Cortex of kidney (tissue), 1 donor: ENCODE results near the gene CDH13.

Source experiments
- DNase-seq: peaks from one replicate; lab custom pipeline; 2025; lab: John Stamatoyannopoulos, UW

The CDH13 gene

DNA sequence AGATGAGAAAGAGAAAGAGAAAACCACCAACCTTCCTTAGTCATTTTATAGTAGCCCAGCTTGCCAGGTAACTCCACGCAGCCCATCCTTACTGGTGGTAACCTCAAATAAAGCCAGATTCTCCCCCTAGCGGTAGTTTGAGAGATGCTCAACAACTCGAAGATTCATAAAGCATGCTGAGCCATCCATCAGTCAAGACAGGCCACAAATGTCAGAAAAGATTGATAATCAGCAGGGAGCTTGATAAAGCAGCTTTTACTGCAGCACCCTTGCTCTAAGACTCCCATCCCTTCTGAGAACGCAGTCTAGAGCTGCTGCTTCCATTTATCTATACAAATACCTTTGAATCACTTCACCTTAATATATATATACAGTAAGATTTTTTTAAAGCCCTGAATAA, 729.5 kb downstream of the CDH13 start:
- no peak for DNase-seq

DNA sequence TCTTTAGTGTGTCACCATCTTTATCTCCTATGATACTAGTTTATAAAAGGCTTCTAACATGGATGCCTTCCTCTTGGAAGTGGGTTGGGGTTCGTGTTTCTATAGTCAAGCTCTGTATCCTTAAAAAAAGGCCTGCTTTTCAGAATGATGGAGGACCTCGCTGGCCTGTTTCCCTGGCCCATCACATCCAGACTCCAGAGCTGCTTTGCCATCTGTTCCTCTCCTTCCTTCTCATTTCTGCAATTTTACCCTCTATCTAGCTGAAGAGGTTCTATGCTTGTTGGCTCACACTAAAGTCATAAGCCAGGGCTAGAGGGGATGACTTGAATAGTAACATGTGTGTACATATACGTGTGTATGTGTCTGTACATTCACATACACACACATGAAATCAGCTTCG, 730.2 kb downstream of the CDH13 start:
- no peak for DNase-seq

DNA sequence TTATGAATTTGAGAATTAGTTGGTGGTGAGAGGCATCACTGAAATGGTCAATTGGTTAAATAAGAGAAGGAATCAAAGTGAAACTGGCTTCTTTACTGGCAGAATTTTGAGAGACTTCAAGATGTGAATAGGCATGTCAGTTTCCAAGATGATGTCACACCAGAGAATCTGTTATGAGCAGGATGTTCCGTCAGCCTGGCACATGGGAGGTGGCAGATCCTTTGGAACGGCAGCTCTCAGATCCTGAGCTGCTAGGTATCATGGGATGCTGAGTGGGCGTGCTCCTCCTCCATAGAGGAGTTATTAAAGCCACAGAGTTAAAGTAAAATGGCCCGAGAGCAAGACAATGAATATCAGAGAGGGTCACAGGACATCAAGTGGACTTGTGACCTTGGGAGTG, 736.8 kb downstream of the CDH13 start:
- no peak for DNase-seq

DNA sequence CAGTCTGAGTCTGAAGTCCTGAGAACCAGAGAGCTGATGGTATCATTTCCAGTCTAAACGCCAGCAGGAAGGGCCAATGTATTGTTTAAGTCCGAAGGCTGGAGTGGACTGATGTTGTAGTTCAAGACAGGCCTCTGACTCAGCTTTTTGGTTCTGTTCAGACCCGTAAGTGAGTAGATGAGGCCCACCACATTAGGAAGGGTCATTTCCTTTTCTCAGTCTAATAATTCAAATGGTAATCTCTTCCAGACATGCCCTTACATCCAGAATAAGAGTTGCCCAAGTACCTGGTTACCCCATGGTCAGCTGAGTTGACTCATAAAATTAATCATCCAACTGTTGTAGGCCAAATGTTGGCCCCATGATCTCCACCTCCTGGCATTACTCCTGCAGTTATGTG, 738.4 kb downstream of the CDH13 start:
- DNase-seq, result no peak

DNA sequence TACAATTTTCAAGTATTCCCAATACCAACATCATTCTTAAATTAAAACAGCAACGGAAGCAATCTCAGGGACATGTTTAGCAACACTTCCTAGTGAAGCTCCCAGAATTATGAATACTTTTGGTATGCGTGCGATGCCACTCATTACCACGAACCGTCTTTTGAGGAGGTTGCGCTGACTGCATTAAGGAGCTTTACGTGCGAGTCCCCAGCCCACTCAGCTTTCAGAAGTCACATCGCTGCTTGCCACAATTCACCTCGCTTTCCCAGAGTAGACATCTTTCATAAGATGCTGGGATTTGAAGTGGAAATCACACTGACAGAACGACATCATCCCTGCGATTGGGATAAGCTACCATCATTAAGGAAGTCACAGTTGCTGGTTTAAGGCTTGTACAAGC, 739.5 kb downstream of the CDH13 start:
- no peak for DNase-seq

DNA sequence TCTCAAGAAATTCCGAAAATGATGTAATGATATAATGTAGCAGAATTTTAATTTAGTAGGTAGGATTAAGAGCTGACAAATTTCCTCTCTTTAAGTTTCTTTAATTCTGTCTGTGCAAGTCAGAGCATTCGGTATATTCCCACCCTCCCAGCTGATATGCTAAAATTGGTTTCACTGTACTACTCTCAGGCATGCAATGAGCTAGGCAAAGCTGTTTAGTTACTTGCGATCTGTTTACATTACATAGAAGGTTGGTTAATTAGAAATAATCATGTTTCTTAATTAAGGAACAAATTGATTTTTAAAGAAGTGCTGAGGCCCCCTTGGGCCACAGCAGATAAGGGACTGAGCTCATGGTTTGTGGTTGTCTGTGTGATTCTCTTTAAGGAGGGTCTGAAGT, 748.2 kb downstream of the CDH13 start:
- DNase-seq, result no peak

DNA sequence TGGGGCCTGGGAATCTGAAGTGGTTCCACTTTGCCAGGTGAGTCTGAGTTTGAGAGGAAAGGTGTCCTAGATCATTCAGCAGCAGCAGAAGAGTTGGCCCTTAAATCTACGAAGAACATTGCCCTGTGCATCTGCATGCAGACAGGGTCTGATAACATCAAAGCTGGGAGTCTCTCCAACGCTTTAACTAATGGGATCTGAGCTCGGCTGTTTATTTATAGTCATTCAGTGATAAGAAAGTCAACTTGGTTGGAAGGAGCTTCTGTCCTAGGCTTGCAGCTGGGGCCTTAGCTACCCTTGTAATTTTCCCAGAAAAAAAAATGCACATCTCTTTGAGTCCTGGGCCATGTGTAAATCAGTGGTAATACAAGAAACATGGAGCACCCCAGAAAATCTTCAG, 763.0 kb downstream of the CDH13 start:
- DNase-seq, result no peak

DNA sequence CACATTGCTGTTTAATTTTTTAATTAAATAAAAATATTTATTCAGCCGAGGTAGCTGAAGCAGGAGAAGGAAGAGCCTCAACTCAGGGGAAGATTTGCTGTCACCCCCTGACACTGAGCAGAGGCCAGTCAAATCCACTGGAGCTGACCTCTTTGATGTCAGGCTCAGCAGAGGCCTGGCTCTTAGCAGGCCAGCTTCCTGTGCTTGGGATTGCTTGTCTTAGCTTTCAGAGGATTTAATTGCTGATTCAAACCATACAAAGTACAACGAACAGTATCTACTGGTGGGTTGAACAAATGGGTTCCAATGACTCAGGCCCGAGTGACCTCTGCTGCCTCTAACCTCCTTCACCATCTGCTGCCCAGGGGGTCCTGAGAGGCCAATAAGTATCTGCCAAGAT, 764.0 kb downstream of the CDH13 start:
- DNase-seq, result no peak

DNA sequence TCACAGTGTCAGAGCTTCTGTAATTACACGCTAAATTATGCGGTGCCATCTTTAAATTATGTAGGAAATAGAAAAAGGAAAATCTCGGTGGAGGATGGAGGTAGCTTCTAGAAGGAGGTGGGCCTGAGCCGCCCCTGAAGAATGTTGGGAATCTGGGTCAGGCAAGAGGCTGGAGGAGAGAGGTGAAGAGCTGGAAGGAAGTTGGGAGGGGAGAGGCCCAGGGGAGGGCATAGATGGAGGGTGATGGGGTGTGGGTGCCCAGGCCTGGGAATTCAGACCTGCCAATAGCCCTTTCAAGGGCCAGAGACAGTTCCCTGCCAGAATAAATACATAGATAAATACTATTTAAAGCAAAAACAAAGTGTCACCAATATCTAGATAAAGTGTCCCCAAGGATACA, 766.0 kb downstream of the CDH13 start:
- no peak for DNase-seq

DNA sequence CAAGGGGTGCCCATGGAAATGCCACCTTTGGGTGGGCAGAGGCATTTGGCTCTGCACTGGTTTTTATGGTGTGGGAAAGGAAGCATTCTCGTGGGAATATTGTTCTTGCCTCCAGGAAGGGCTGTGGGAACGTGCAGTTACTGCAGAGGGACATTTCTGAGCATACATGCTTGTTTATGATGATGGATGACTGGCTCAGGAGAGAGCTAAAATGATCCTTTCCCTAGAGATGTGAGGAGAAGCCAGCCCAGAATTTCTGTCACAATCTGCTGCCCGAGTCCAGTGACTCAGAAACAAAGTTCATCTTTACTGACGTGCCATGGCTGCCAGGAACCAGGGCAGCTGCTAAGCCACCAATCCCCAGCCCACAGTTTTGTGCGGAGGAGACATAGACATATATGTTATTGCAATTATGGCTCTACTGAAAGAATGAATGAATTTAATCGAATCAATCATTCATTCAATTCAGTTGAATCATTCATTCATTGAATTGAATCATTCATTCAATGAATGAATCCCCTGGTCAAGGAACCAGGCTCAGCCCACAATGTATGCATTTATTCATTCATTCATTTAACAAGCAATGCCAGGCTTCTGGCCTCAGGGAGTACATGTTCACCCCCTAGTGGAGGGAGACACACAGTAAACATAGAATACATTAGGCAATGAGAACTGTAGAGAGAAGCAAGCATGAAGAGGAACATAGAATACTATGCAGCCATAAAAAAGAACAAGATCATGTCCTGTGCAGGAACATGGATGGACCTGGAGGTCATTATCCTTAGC, 766.6 kb downstream of the CDH13 start:
- DNase-seq, result no peak

DNA sequence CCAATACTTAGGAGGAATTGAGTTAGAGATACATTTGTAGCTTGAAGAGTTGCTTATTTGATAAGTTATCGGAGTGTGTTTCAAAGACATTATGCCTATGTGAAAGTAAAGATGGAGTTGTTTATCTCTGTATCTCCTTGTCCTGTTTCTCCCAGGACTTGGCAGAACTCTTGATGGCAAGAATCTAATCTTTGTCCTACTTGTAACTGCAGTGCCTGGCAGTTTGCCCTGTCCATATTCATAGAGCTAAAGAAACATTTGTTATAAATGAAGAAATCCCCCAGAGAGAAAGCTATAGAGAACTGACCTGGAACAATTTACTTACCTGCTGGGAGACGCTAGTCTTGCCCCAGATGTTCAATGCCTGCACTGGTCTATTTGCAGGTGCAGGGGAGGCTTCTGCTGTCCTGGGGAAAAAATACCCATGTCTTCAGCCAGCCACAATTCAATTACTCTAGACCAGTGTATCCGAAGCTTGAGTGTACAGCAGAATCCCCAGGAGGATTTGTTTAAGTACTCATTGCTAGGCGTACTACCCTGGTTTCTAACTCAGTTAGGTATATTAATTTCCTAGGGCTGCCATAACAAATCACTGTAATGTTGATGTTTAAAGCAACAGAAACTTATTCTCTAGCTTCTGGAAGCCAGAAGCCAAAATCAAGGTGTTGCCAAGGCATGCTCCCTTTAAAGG, 771.0 kb downstream of the CDH13 start:
- no peak for DNase-seq

DNA sequence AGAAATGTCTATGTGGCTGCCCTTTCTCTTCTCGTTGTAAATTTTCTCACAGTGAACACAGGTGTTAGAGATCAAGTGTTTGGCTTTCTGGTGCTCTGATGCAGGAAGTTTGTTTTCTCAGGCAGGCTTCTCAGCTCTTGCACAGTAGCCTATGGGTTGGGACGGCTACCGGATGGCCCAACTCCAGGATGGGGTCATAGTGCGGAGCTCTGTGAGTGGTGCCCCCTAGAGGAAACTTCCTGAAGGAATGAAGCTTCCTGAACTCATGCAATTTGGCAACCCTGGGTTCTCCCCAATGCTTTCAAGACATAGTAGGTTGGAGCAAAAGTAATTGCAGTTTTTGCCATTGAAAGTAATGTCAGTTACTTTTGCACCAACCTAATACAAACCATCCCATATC, 773.5 kb downstream of the CDH13 start:
- no peak for DNase-seq

DNA sequence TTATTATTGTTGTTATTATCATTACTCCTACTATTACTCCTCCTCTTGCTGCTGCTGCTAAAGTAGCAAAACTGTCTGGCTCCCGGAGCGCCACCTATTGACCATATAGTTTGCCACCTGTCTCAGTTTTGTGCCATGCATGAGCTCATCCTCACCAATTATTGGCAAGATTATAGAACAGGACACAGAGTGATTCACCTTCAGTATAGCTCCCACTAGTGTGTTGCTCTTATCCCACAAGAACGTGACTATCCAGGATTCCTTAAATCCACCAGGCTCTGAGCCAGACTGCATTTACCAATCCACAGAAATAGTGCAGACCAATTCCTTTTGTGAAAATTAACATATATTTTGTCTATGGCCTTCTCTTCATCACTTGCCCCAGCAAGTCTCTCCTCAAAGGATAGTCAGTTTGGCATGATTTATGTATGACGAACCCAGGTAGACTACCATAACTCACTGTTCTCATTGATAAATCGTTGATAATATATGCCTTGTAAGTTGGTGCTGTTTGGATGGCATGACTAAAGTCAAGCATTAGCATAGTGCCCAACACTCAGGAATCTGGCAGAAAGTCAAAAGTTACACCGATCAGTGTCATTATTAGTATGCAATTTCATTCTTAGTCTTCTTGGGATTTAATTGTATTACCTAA, 775.5 kb downstream of the CDH13 start:
- DNase-seq, result no peak

DNA sequence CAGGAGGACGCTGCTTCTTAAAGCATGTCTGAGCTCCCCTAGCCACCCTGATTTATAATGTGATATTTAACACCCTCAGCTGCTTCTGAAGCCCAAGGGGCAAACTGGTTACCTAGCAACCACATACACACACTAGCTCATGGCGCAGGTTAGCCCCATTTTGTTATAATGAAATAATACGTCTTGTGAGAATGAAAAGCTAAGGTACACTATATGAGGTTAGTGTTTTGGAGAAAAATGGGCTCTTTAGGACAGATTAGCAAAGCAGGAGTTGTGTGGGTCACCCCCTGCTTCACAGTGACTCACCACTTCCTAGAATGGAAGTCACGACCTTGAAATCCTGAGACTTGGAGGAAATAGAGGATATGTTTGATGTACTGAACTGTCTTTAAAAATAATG, 776.2 kb downstream of the CDH13 start:
- no peak for DNase-seq

DNA sequence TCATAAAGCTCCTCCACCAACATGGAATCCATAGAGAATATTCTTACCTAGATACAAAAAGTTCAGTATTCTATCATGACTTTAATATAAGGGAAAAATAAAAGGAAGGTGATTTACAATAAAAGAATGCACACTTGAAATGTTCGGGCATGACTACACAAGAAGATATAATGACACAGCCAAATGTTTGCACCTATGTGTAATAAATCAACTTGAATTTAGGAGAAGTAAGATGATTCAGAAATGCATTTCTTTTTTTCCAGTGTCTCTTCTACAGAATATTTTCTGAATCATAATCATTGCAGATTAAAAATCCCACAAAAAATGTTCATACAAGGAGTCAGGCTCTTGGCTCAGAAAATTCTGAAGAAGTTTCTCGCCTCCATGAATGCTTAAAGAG, 777.0 kb downstream of the CDH13 start:
- no peak for DNase-seq

DNA sequence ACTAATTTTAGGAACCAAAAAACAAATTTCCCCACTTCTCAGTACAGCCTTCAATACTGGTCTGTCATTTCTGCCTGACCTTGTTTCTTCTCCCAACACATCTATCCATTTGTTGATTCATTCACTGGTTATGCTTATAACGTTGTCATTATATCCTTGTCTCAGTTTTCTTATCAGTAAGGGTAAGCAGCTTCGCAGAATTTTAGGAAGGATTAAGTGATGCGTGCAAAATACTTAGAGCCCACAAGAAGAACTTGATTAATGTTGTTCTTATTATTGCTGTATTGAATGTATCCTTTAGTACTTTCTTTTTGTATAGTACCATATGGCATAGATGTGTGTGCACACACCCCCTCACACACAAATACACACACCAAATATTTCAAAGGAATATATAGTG, 777.5 kb downstream of the CDH13 start:
- no peak for DNase-seq

DNA sequence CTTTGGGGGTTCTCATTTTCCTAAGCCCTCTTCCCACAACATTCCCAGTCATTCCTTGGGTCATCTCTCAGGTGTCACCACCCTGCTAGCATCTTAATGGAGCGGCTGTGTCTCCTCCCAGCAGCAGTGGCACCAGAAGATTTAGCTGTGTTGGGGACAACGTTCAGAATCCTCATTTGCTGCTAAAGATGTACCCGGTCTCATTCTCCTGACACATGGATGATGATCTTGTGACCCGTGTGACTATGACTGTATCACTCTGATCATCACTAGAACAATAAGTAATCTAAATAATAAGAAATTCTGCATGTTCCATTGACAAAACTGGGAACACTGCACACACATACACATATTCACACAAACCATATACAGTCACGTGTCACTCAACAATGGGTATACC, 781.2 kb downstream of the CDH13 start:
- no peak for DNase-seq

DNA sequence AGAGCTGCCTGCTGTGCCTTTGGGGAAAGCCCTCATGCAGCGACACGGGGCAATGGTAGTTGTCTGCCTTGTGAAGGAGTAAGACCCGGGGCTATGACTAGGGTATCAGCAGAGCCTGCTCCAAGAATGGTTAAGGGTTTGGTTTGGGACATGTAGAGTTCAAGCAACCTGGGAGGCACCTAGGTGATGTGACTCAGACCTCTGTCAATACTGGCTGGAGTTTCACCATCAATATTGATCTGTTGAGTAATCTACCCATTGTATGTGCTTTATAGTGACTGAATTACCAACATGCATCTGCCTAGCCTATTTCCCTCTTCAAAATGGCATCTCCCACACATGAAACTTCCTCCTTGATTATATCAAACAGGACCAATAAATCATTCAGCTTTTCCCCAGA, 782.6 kb downstream of the CDH13 start:
- no peak for DNase-seq

DNA sequence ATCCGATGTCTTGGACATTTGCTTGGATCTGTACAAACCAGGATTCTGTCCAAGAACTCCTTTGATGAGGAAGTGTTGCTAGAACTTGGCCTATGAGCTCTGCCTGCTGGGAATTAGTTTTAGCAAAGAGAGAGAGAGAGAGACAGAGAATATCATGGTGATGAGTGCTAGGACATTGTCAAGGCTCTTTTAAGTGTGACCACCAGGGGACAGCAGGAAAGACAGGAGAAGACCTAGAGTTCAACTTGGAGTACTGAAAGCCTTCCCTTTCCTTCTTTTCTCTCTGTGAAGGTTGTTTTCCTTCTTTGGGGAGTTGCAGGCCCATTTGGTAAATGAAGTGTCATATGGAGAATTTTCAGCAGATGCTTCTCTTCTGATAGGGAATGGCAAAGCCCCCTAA, 791.8 kb downstream of the CDH13 start:
- DNase-seq, result no peak

DNA sequence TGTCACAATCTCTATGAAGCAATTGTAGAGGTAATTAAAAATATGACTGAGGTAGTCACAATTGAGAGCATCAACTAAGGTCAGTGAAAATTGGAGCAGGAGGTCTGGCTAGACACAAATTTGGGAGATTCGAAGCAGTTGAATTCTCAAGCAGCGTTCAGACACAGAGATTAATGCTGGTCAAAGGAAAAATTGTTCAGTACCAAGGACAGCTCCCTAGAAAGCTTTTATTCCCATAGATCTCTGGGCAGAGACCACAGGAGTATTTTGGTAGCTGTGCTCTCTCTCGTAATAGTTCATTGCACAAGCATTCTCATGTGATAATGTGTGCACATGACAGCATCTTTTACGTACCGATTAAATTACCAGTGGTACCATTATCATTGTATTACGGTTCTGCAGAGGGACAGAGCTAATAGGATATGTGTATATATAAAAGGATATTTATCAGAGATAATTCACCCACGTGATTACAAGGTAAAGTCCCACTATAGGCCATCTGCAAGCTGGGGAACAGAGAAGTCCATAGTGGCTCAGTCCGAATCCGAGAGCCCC, 793.5 kb downstream of the CDH13 start:
- DNase-seq, result no peak

DNA sequence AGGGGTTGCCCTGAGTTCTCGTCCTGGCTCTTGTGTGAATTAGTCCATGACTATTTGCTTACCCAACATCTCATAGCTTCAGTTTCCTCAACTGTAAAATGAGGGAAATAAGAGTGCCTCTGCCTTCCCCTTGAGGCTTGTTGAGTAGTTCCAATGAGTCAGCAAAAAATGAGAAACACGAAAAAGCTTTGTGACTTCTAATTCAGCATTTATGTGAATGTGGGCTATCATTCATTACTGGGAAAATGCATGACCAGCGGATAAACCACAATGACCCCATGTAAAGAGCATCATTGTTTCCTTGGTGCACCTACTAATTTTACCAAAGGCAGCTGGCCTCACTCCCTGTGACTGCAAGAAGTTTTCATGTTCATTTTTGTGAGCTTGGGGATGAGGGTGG, 806.4 kb downstream of the CDH13 start:
- DNase-seq, result no peak

DNA sequence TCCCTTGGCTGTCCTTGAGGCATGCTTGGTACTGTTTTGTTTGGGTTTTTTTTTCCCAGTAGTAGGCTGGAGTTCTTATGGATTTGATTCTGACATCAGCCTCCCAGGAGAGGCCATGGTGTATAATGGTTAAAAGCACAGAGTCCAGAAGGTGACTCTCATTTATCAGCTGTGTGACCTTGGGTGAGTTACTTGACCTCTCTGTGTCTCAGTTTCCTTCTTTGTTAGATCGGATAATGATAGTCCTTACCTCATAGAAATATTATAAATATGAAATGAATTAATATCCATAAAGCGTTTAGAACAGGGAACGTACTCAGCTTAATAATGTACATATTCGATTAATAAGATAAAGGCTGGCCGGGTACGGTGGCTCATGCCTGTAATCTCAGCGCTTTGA, 810.3 kb downstream of the CDH13 start:
- no peak for DNase-seq

DNA sequence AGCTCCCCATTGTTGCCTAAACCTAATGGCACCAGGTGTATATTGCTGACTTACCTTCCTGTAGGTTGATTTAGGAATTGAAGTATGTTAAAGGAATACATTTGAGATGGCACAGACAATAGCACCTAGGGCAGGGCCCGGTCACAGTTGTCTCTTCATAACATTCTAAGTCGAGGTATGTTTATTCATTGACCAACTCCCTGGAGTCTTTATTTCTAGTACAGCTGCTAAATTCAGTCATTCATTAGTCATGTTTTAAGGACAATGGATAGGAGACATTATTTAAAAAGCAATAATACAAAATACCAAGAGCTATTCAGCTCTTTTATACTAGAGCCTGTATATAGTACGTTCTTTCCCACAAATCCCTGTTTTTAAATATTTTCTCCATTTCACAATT, 811.6 kb downstream of the CDH13 start:
- DNase-seq, result no peak
